Spleen (tissue), 7 donors: ENCODE data around the gene CSPG5.

Source experiments
- POLR2A ChIP-seq, 3 donors: fragments of 450-650 bp; IDR thresholded peaks; one replicate each; pipeline ENCODE4 v1.5.1; 2017; ENCODE audit warnings: antibody characterized with exemption in 3 of 3, mild to moderate bottlenecking in 1 of 3
- POLR2AphosphoS5 ChIP-seq, 3 donors: sonication (generic); formaldehyde crosslinking; IDR thresholded peaks; one replicate each; pipeline ENCODE4 v1.5.1; 2017; ENCODE audit warnings: antibody characterized with exemption in 3 of 3
- TF ChIP-seq, protein P1 (sequence below), 11 experiments: fragments of 200-600 bp in 7 of 11; fragments of 450-650 bp in 4 of 11; sonication (generic) in 4 of 11; IDR thresholded peaks in 8 of 11; conservative IDR thresholded peaks in 3 of 11; 1 replicate in 7 of 11; 2 replicates in 4 of 11; pipeline versions ENCODE4 v1.4.0 to v1.8.0; 2016 to 2021; ENCODE audit warnings: antibody characterized with exemption in 11 of 11, inconsistent platforms in 4 of 11, mild to moderate bottlenecking in 1 of 11
- donor health status: DM: no; HTN: no; CAD: no; lungs with moderate emphysema.
- donor health status: DM: no; HTN: no; CAD: no.
- donor health status: DM: no; HTN: no; CAD: no.

DNA sequence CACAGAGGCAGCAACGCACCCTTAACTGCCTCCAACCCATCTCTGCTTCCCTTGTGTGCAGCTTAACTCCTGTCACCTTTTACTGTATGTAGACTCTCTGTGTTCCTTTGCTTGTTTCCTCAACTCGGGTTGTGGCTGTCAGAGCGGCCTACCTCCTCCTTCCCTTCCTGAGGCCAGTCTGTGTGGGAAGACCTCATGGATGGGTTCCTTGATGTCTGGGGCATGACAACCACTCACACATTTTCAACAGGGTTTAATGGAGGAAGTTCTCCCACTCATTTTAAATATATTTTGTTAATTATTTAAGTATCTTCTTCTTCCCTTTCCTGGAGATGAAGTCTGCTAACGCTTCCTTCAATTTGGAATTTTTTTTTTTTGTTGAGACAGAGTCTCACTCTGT lies 1.8 kb upstream of the CSPG5 start:
- TF ChIP-seq, protein P1, sequence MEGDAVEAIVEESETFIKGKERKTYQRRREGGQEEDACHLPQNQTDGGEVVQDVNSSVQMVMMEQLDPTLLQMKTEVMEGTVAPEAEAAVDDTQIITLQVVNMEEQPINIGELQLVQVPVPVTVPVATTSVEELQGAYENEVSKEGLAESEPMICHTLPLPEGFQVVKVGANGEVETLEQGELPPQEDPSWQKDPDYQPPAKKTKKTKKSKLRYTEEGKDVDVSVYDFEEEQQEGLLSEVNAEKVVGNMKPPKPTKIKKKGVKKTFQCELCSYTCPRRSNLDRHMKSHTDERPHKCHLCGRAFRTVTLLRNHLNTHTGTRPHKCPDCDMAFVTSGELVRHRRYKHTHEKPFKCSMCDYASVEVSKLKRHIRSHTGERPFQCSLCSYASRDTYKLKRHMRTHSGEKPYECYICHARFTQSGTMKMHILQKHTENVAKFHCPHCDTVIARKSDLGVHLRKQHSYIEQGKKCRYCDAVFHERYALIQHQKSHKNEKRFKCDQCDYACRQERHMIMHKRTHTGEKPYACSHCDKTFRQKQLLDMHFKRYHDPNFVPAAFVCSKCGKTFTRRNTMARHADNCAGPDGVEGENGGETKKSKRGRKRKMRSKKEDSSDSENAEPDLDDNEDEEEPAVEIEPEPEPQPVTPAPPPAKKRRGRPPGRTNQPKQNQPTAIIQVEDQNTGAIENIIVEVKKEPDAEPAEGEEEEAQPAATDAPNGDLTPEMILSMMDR (IDR thresholded peaks at IDR 0.05 in 8 of 11, conservative IDR thresholded peaks at IDR 0.05 in 3 of 11) = no peak
- TF ChIP-seq POLR2A (IDR thresholded peaks at IDR 0.05) (no peak), POLR2AphosphoS5 (IDR thresholded peaks at IDR 0.05) (no peak)
